IMR-90 (cell line): ENCODE data around the gene MNS1.

Experiments used
- CHD1 ChIP-seq: IDR thresholded peaks from 2 replicates; pipeline ENCODE4 v1.6.1; 2012; ENCODE audit warnings: low read depth, low read length, improper control_type of control experiment
- CTCF ChIP-seq: conservative IDR thresholded peaks from 2 replicates; pipeline ENCODE4 v1.5.1; 2012; ENCODE audit warnings: mild to moderate bottlenecking, low read depth, low read length, improper control_type of control experiment
- MAZ ChIP-seq: IDR thresholded peaks from 2 replicates; pipeline ENCODE4 v1.6.1; 2012; ENCODE audit warnings: low read depth, mild to moderate bottlenecking, low read length, improper control_type of control experiment, moderate library complexity, borderline replicate concordance
- RFX5 ChIP-seq: IDR thresholded peaks from 2 replicates; pipeline ENCODE4 v1.8.0; 2012; ENCODE audit warnings: low read depth, mild to moderate bottlenecking, low read length, moderate library complexity

- TF ChIP-seq CHD1 = no peak
- no peak for TF ChIP-seq CTCF
- TF ChIP-seq MAZ = no peak
- no peak for TF ChIP-seq RFX5
Measured at GRCh38 chr15:56484287-56484686, 19.4 kb upstream of the MNS1 start.
